NB4 (cell line): ENCODE results near the gene METTL27.
"Not testable (repeated sequence)": the region's sequence is repeated elsewhere in the genome, so short reads cannot be mapped to it uniquely, and the experiment has no call there.

Source experiments
- DNase-seq: peaks from one replicate; pipeline ENCODE4 v3.0.0; 2010; ENCODE audit warnings: low read depth
- H3K4me3 ChIP-seq: one replicate; pipeline ENCODE4 v1.5.1; 2011; ENCODE audit warnings: mild to moderate bottlenecking, low read depth, low read length, moderate library complexity
- CTCF ChIP-seq: IDR thresholded peaks from one replicate; pipeline ENCODE4 v1.5.1; 2012; ENCODE audit warnings: low read depth, low read length
- MAX ChIP-seq: IDR thresholded peaks from 2 replicates; pipeline ENCODE4 v1.6.1; 2011; ENCODE audit warnings: low read depth, low read length
- MYC ChIP-seq: IDR thresholded peaks from 2 replicates; pipeline ENCODE4 v1.6.1; 2011; ENCODE audit warnings: low read depth, low read length
- POLR2A ChIP-seq: IDR thresholded peaks from 2 replicates; pipeline ENCODE4 v1.6.1; 2011; ENCODE audit warnings: mild to moderate bottlenecking; ENCODE audit not compliant: insufficient read length; ENCODE audit errors: extremely low read depth

Gene METTL27

GRCh38 chr7:73839743-73840714 is 2.3 kb downstream of the METTL27 start:
- TF ChIP-seq CTCF = peak; percentile 13
- TF ChIP-seq MYC = no peak
- TF ChIP-seq POLR2A = no peak
- TF ChIP-seq MAX = no peak
- DNase-seq = no peak
- H3K4me3 ChIP-seq = no peak overlapping the region

GRCh38 chr7:73839290-73839689 is 3.0 kb downstream of the METTL27 start:
- TF ChIP-seq POLR2A = no peak
- TF ChIP-seq MYC = no peak
- TF ChIP-seq MAX = no peak
- no peak for TF ChIP-seq CTCF
- H3K4me3 ChIP-seq = no peak overlapping the region
- DNase-seq = no peak

- TF ChIP-seq MYC (no peak), POLR2A (no peak), CTCF (no peak), MAX (no peak)
- no peak overlapping the region for H3K4me3 ChIP-seq
- no peak for DNase-seq
Measured at GRCh38 chr7:73838642-73839041, 3.7 kb downstream of the METTL27 start.

GRCh38 chr7:73837167-73837566 is 5.1 kb downstream of the METTL27 start:
- not testable (repeated sequence) for H3K4me3 ChIP-seq, DNase-seq

- TF ChIP-seq MYC (no peak), POLR2A (no peak), CTCF (no peak), MAX (no peak)
- DNase-seq = no peak
Measured at GRCh38 chr7:73834626-73835191, 7.6 kb downstream of the METTL27 start.

GRCh38 chr7:73833251-73833919 is 8.9 kb downstream of the METTL27 start:
- DNase-seq = no peak
- TF ChIP-seq CTCF (no peak), POLR2A (no peak), MYC (no peak)
- no peak overlapping the region for H3K4me3 ChIP-seq

More at GRCh38 chr7:73834626-73835191, 7.6 kb downstream of the METTL27 start:
- H3K4me3 ChIP-seq = no peak overlapping the region
